Sigmoid colon (tissue), 7 donors: Measurements from ENCODE around the gene DAO. TPM values are rescaled to one million over a fixed set of nuclear protein-coding genes. Genes with fewer than 3 reads are reported as not detected.

ENCODE experiments used
- DNase-seq: peaks from one replicate; pipeline ENCODE4 v3.0.0-alpha.2; 2019
- H3K27ac ChIP-seq, 4 donors: fragments of 200-600 bp; sonication (generic); one replicate each; pipeline ENCODE4 v1.5.1; 2016 to 2019; ENCODE audit warnings: mild to moderate bottlenecking in 1 of 4
- H3K27me3 ChIP-seq, 3 donors: fragments of 200-600 bp; sonication (generic); one replicate each; pipeline ENCODE4 v1.5.1; 2019; ENCODE audit warnings: mild to moderate bottlenecking in 1 of 3
- H3K36me3 ChIP-seq, 4 donors: fragments of 200-600 bp; sonication (generic); one replicate each; pipeline ENCODE4 v1.5.1; 2016 to 2019
- H3K4me1 ChIP-seq, 4 donors: fragments of 200-600 bp; sonication (generic); one replicate each; pipeline ENCODE4 v1.5.1; 2017 to 2019
- H3K4me3 ChIP-seq, 4 donors: fragments of 200-600 bp; sonication (generic); one replicate each; pipeline ENCODE4 v1.5.1; 2017 to 2019; ENCODE audit warnings: mild to moderate bottlenecking in 2 of 4, moderate library complexity in 1 of 4
- H3K9me3 ChIP-seq, 4 donors: fragments of 200-600 bp in 3 of 4; sonication (generic) in 3 of 4; one replicate each; pipeline versions ENCODE4 v1.5.1 to v1.6.1; 2013 to 2019
- CTCF ChIP-seq, 4 experiments: fragments of 450-650 bp in 3 of 4; fragments of 200-600 bp in 1 of 4; IDR thresholded peaks; one replicate each; pipeline ENCODE4 v1.5.1; 2016 to 2019; ENCODE audit warnings: antibody characterized with exemption in 4 of 4, mild to moderate bottlenecking in 3 of 4, moderate library complexity in 2 of 4
- EP300 ChIP-seq, 4 donors: sonication (generic); formaldehyde crosslinking; IDR thresholded peaks; one replicate each; pipeline ENCODE4 v1.6.1; 2017; ENCODE audit warnings: antibody characterized with exemption in 4 of 4
- POLR2A ChIP-seq, 2 donors: fragments of 450-650 bp; IDR thresholded peaks; one replicate each; pipeline ENCODE4 v1.6.1; 2016; ENCODE audit warnings: antibody characterized with exemption in 2 of 2, mild to moderate bottlenecking in 2 of 2, moderate library complexity in 2 of 2
- POLR2AphosphoS5 ChIP-seq, 4 donors: sonication (generic); formaldehyde crosslinking; IDR thresholded peaks; one replicate each; pipeline ENCODE4 v1.6.1; 2017; ENCODE audit warnings: antibody characterized with exemption in 4 of 4
- WGBS, 2 donors: extraction: QIAGEN DNeasy Blood & Tissue Kit; methylation state at CpG; one replicate each; pipeline ENCODE4 v1.1.7; 2013; 5-methylcytosine and 5-hydroxymethylcytosine counted together
- intact Hi-C: fragments of 100-400 bp; cut with DNase I; formaldehyde crosslinking; loops from one replicate; pipeline ENCODE4 v1.15.1; 2023
- polyA plus RNA-seq, 3 donors: library from polyadenylated mRNA; stranded (reverse); fragments of 200-250 nt; gene quantifications; one replicate each; pipeline ENCODE4 v1.2.3, GENCODE V29; 2013
- total RNA-seq, 4 donors: library from RNA; depleted of rRNA; stranded (reverse); fragments of >200 nt; gene quantifications; one replicate each; pipeline ENCODE4 v1.1.0, GENCODE V29; 2016
- donor health status: healthy with polysubstance abuse.
- donor health status: Bipolar disorder and iron deficiency.
- donor health status: healthy.

DAO gene
- total RNA-seq (not detected), polyA plus RNA-seq (1 to 10 TPM; 1.0 to 9.0 (median 4.2) TPM)

DNA sequence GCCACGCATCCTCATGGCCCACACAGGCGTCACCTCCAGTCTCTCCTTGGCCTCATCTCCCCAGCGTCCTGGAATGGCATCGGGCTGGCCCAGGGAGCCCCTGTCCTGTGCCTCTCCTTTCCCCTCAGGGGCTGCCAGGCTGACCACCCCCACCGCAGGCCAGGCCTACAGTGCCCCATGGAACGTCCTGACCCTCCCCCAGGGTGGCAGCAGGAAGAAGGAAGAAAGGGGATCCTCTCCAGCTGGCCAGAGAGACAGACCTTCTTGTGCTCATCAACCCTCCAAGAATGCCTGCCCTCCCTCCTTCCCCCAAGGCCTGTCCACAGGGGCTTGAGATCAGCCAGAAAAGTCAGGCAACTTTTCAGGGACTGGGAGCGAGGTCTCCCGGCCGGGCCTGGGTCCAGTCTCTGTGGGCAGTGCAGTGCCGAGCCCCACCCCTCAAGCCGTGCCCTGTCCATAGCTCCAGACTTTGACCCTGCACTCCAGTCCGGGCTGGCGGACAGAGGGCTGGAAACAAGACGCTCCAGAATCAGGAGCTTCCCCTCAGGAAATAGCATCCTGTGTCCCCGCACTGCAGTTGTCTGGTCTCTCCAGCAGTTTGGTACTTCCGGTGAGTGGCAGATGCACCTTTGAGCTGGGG is at the start of gene DAO:
DAO (plus strand) TSS at position 478 of the 640 bp plus-strand sequence. CDS start 4,915 bp downstream, outside the sequence.
- no peak for TF ChIP-seq EP300 (IDR thresholded peaks at IDR 0.05)
- TF ChIP-seq POLR2A (IDR thresholded peaks at IDR 0.05) = no peak
- no peak for TF ChIP-seq CTCF (IDR thresholded peaks at IDR 0.05)
- TF ChIP-seq POLR2AphosphoS5 (IDR thresholded peaks at IDR 0.05) = no peak
- Histone ChIP-seq H3K4me3 (no peak within 1 kb of the TSS), H3K4me1 (no peaks in the 10 kb centered on the region), H3K36me3 (no peaks in the 10 kb centered on the region), H3K9me3 (no peaks in the 10 kb centered on the region), H3K27me3 (no peaks in the 10 kb centered on the region), H3K27ac (no peak within 1 kb of the TSS)
- intact Hi-C loops = no loop called here
- WGBS, 2 donors = 54 to 70% methylated on average over 16 of the region's 16 CpGs
- no peak for DNase-seq

DNA sequence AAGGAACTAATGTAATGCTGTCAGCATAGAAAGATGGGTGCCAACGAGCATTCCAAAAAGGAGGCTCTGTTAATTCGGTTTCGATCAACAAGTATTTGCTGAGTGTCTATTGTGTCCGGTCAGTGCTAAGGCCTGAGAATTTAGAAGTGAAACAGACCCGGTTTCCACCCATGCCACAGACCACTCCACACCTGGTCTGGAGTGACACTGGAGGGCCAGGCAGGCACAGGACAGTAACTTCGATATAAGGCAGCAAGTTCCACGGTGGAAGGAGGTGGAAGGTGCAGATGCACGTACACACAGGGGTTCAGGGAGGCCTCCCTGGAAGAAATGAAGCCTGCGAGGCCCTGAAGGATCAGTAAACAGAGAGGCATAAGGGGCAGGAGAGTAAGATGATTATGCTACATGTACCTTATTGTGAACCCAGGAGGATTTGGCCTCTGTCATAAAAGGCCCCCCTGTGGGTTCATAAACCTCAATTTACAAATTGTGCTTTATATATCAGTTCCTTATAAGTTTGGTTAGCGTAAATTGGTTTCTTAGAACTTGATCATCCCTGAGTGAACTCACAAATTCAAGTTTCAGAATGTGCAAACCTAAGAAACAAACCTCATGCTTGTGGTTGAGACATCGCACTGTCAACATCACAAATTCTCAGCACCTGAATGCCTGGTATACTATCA is 48.4 kb upstream of the DAO start:
- no peaks in the 10 kb centered on the region for H3K27me3 ChIP-seq
- peak overlapping the region; percentile 30 to 90 (median 88) for H3K27ac ChIP-seq
- intact Hi-C loops = no loop called here
- H3K4me3 ChIP-seq = no peak overlapping the region
- DNase-seq = no peak
- WGBS, 2 donors = 89 to 90% methylated on average over 11 of the region's 11 CpGs
- H3K36me3 ChIP-seq = peaks cover 0 to 21% (median 6%) of the 10 kb centered on the region in 4 donors
- TF ChIP-seq POLR2A (IDR thresholded peaks at IDR 0.05) (no peak), EP300 (IDR thresholded peaks at IDR 0.05) (no peak), CTCF (IDR thresholded peaks at IDR 0.05) (no peak), POLR2AphosphoS5 (IDR thresholded peaks at IDR 0.05) (no peak)
- H3K4me1 ChIP-seq = peaks cover 0 to 72% (median 60%) of the 10 kb centered on the region in 4 donors
- H3K9me3 ChIP-seq = no peaks in the 10 kb centered on the region

DNA sequence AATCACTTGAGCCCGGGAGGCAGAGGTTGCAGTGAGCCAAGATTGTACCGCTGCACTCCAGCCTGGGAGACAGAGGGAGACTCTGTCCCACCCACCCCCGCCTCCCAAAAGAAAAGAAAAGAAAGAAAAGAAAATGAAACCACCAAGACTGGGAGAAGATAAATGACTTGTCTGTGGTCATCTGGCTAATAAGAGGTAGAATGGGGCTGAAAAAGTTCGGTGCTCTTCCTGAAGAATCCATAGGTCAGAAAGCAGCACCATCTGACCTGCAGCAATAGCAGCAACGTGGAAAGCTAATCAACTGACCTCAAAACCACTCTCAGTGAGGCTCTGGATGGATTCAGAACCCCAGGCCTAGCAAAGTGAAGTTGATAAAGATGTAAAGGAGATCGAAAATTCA is 47.7 kb upstream of the DAO start:
- Histone ChIP-seq H3K27me3 (no peaks in the 10 kb centered on the region), H3K27ac (peak overlapping the region; percentile 80 to 90 (median 88)), H3K36me3 (peaks cover 0 to 21% (median 6%) of the 10 kb centered on the region in 4 donors), H3K4me1 (peaks cover 0 to 68% (median 53%) of the 10 kb centered on the region in 4 donors), H3K4me3 (no peak overlapping the region), H3K9me3 (no peaks in the 10 kb centered on the region)
- WGBS, 2 donors = 82 to 86% methylated on average over 6 of the region's 6 CpGs
- no peak for TF ChIP-seq POLR2A (IDR thresholded peaks at IDR 0.05)
- TF ChIP-seq EP300 (IDR thresholded peaks at IDR 0.05) = no peak
- TF ChIP-seq CTCF (IDR thresholded peaks at IDR 0.05) = no peak
- TF ChIP-seq POLR2AphosphoS5 (IDR thresholded peaks at IDR 0.05) = no peak
- intact Hi-C loops = no loop called here
- DNase-seq = no peak

GRCh38 chr12:108832730-108833354 is 47.0 kb upstream of the DAO start:
- intact Hi-C loops = no loop called here

More at GRCh38 chr12:108832730-108833354, 47.0 kb upstream of the DAO start:
- H3K27ac ChIP-seq = peak overlapping the region; percentile 80 to 90 (median 88)
- peak overlapping the region in 1 of 4 donors; percentile 4 for H3K4me3 ChIP-seq
- H3K4me1 ChIP-seq = peaks cover 0 to 66% (median 49%) of the 10 kb centered on the region in 4 donors
- WGBS, 2 donors = 82 to 86% methylated on average over 10 of the region's 10 CpGs
- no peaks in the 10 kb centered on the region for H3K9me3 ChIP-seq
- TF ChIP-seq POLR2AphosphoS5 (IDR thresholded peaks at IDR 0.05) (peak in 3 of 4 donors; percentile 15 to 58 (median 56)), EP300 (IDR thresholded peaks at IDR 0.05) (peak in 1 of 4 donors; percentile 38), CTCF (IDR thresholded peaks at IDR 0.05) (no peak), POLR2A (IDR thresholded peaks at IDR 0.05) (no peak)
- H3K27me3 ChIP-seq = no peaks in the 10 kb centered on the region
- DNase-seq = no peak
- H3K36me3 ChIP-seq = peaks cover 0 to 21% (median 6%) of the 10 kb centered on the region in 4 donors
